ENCODE data around the gene MGRN1. TPM values are rescaled to one million over a fixed set of nuclear protein-coding genes. Genes with fewer than 3 reads are reported as not detected.

Gene MGRN1
- total and polyA plus RNA-seq, 2 of the 13 experiments (the other 11 are each of a cell fraction or from before 2014, with no cell fraction given), result 11.9 to 12.6 TPM

DNA sequence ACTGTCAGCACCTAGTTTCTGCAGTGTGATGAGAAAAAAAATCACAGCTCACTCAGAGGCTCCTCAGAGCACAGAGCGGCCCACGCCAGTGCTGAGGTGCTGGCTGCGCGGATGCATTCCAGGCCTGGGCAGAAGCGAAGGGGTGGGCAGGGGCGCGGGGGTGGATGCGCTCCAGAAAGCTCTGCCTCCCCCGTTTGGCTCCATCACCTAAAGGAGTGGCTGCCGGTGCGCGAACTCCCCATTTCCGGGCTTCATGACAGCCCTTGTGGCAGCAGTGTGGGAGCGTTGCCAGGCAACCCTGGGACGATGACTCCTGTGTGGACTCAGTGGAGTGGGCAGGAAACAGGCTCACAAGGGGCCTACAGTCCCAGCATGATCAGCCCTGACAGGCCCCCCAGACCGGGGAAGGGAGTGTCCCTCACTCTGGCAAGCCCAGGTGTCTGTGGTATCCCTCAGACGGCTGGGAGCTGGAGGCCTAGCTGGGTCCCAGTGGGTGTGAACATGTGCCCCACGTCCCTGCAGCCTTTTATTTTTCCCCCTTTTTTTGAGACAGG lies 35.9 kb downstream of the MGRN1 start (continued):
- TF ChIP-seq TARDBP (CRISPR knock-in tag; IDR thresholded peaks at IDR 0.05), result no peak
- no peak for TF ChIP-seq ZKSCAN8 (CRISPR knock-in tag; IDR thresholded peaks at IDR 0.05; ENCODE audit: borderline replicate concordance)
- TF ChIP-seq ZNF460 (CRISPR knock-in tag; IDR thresholded peaks at IDR 0.05; ENCODE audit: borderline replicate concordance), result no peak
- TF ChIP-seq ZNF501 (CRISPR knock-in tag; IDR thresholded peaks at IDR 0.05), result no peak
- no peak for TF ChIP-seq REL (CRISPR knock-in tag; conservative IDR thresholded peaks at IDR 0.05)
- no peak for TF ChIP-seq ZNF510 (CRISPR knock-in tag; IDR thresholded peaks at IDR 0.05; ENCODE audit: low read depth)
- no peak for TF ChIP-seq FOXK2 (IDR thresholded peaks at IDR 0.05)
- TF ChIP-seq SYNCRIP (IDR thresholded peaks at IDR 0.05; ENCODE audit: insufficient read depth, low read depth, low read length), result no peak
- no peak for TF ChIP-seq ESRRA (CRISPR knock-in tag; IDR thresholded peaks at IDR 0.05; ENCODE audit: low read depth)
- TF ChIP-seq SALL1 (CRISPR knock-in tag; IDR thresholded peaks at IDR 0.05), result peak; percentile 38; the same call in 1 of the 2 replicates
- TF ChIP-seq, protein P1, sequence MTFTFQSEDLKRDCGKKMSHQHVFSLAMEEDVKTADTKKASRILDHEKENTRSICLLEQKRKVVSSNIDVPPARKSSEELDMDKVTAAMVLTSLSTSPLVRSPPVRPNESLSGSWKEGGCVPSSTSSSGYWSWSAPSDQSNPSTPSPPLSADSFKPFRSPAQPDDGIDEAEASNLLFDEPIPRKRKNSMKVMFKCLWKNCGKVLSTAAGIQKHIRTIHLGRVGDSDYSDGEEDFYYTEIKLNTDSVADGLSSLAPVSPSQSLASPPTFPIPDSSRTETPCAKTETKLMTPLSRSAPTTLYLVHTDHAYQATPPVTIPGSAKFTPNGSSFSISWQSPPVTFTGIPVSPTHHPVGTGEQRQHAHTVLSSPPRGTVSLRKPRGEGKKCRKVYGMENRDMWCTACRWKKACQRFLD (CRISPR knock-in tag; IDR thresholded peaks at IDR 0.05; ENCODE audit: borderline replicate concordance), result no peak
- TF ChIP-seq, protein P2, sequence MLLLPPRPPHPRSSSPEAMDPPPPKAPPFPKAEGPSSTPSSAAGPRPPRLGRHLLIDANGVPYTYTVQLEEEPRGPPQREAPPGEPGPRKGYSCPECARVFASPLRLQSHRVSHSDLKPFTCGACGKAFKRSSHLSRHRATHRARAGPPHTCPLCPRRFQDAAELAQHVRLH (CRISPR knock-in tag; IDR thresholded peaks at IDR 0.05; ENCODE audit: borderline replicate concordance, low read depth), result no peak
- TF ChIP-seq FOSL2 (CRISPR knock-in tag; IDR thresholded peaks at IDR 0.05), result no peak
- peak; percentile 54; the same call in 1 of the 2 replicates for TF ChIP-seq ZBTB7B (CRISPR knock-in tag; IDR thresholded peaks at IDR 0.05)
- no peak for TF ChIP-seq ATRX (CRISPR knock-in tag; IDR thresholded peaks at IDR 0.05; ENCODE audit: borderline replicate concordance)
- TF ChIP-seq ZMYM4 (CRISPR knock-in tag; IDR thresholded peaks at IDR 0.05), result no peak
- TF ChIP-seq, protein P3, sequence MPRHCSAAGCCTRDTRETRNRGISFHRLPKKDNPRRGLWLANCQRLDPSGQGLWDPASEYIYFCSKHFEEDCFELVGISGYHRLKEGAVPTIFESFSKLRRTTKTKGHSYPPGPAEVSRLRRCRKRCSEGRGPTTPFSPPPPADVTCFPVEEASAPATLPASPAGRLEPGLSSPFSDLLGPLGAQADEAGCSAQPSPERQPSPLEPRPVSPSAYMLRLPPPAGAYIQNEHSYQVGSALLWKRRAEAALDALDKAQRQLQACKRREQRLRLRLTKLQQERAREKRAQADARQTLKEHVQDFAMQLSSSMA (CRISPR knock-in tag; IDR thresholded peaks at IDR 0.05), result no peak
- peak; percentile 61 for TF ChIP-seq RFX1 (IDR thresholded peaks at IDR 0.05)
- TF ChIP-seq UBTF (CRISPR knock-in tag; IDR thresholded peaks at IDR 0.05), result no peak
- TF ChIP-seq ZFX (CRISPR knock-in tag; IDR thresholded peaks at IDR 0.05; ENCODE audit: low read depth), result peak; percentile 63
- no peak for TF ChIP-seq KLF6 (CRISPR knock-in tag; IDR thresholded peaks at IDR 0.05)
- TF ChIP-seq NCOA5 (CRISPR knock-in tag; IDR thresholded peaks at IDR 0.05), result no peak
- no peak for TF ChIP-seq KDM6A (CRISPR knock-in tag; IDR thresholded peaks at IDR 0.05; ENCODE audit: low read depth)
- TF ChIP-seq ZNF782 (CRISPR knock-in tag; IDR thresholded peaks at IDR 0.05; ENCODE audit: borderline replicate concordance), result no peak
- no peak for TF ChIP-seq ZNF232 (CRISPR knock-in tag; IDR thresholded peaks at IDR 0.05; ENCODE audit: borderline replicate concordance)
- TF ChIP-seq PTBP1 (IDR thresholded peaks at IDR 0.05; ENCODE audit: low read depth, low read length, poor library complexity, severe bottlenecking), result no peak
- TF ChIP-seq, protein P4, sequence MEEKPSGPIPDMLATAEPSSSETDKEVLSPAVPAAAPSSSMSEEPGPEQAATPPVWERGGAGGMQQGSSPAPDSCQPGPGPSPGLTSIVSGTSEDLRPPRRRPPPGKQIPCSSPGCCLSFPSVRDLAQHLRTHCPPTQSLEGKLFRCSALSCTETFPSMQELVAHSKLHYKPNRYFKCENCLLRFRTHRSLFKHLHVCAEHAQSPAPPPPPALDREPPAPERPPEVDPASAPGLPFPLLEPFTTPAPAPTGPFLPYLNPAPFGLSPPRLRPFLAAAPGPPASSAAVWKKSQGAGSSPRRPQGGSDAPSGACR (CRISPR knock-in tag; IDR thresholded peaks at IDR 0.05), result no peak
- no peak for TF ChIP-seq ZNF605 (CRISPR knock-in tag; IDR thresholded peaks at IDR 0.05)

Measured in HepG2 (cell line).